ENCODE results near the gene ACSL1.

- TF ChIP-seq CTCF (IDR thresholded peaks at IDR 0.05) (no peak), POLR2A (IDR thresholded peaks at IDR 0.05) (no peak)
Measured at GRCh38 chr4:184806229-184806550, 19.6 kb downstream of the ACSL1 start.

Data from stomach (tissue), 4 donors.